ENCODE measurements around the gene POLR1H. TPM values are rescaled to one million over a fixed set of nuclear protein-coding genes. Genes with fewer than 3 reads are reported as not detected.

Gene POLR1H
- total RNA-seq (10 to 100 TPM; 29.4 to 33.7 TPM), polyA plus RNA-seq (ENCODE audit: insufficient read depth, low read depth, low replicate concordance) (56.8 TPM)
- long read RNA-seq, donor 1, transcript ZNRD1-202 (5 exons, 743 nt), result minor isoform, 5 of 24 reads
- long read RNA-seq, donor 1, transcript ZNRD1-201 (4 exons, 864 nt), result major isoform, 17 of 24 reads
- long read RNA-seq, donor 1, partial matches to known transcripts, result 0 of 24 reads
- long read RNA-seq, donor 1, other reads (novel, unspliced or antisense), result 0 of 24 reads
- long read RNA-seq, donor 2, transcript ZNRD1-201 (4 exons, 864 nt), result major isoform, 12 of 18 reads
- long read RNA-seq, donor 2, transcript ZNRD1-202 (5 exons, 743 nt), result minor isoform, 5 of 18 reads
- long read RNA-seq, donor 2, partial matches to known transcripts, result 0 of 18 reads
- long read RNA-seq, donor 2, other reads (novel, unspliced or antisense), result 0 of 18 reads

DNA sequence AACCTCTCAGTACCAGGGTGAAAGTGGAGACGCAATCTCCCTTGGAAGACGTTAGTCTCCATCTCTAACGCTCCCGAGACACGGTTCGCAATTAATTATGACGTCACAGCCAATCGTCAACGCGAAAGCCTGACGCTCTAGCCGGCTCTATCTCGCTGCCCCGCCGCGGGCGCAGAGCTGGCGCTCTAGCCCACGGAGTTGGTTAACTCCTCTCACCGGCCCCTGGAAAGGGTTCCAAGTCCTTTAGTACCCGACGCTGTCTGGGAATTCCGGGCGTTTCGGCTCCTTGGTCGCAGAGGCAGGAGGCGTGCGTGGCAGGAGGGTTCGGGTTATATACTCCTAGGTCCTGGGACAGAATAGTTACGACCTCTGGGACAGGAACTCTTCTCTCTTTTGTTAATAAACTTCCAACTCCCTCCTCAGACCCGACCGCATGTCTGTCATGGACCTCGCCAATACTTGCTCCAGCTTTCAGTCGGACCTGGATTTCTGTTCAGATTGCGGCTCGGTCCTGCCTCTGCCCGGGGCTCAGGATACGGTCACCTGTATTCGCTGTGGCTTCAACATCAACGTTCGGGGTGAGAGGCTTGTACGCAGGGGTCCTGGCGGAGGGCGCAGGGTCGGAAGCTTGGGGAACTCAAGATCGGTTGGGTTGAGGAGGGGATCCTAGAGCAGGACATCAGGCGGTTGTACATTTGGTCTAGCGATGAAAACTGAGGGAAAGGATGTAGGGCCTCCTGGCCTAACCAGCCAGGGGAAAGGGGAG lies at the start of gene POLR1H:
Gene POLR1H (plus strand): TSS at position 174 of the 766 bp plus-strand sequence. CDS start 260 bp downstream, at position 434.
- Histone ChIP-seq H3K9me3 (no peaks in the 10 kb centered on the region), H3K4me1 (peaks cover 17% of the 10 kb centered on the region), H3K27ac (peak within 1 kb of the TSS; percentile 92 to 93), H3K36me3 (ENCODE audit: low read depth, missing control alignments) (no peaks in the 10 kb centered on the region), H3K4me3 (peak within 1 kb of the TSS; percentile 83 to 85), H3K27me3 (no peaks in the 10 kb centered on the region)
- TF ChIP-seq POLR2A (IDR thresholded peaks at IDR 0.05), result peak; percentile 76
- TF ChIP-seq, protein P1, sequence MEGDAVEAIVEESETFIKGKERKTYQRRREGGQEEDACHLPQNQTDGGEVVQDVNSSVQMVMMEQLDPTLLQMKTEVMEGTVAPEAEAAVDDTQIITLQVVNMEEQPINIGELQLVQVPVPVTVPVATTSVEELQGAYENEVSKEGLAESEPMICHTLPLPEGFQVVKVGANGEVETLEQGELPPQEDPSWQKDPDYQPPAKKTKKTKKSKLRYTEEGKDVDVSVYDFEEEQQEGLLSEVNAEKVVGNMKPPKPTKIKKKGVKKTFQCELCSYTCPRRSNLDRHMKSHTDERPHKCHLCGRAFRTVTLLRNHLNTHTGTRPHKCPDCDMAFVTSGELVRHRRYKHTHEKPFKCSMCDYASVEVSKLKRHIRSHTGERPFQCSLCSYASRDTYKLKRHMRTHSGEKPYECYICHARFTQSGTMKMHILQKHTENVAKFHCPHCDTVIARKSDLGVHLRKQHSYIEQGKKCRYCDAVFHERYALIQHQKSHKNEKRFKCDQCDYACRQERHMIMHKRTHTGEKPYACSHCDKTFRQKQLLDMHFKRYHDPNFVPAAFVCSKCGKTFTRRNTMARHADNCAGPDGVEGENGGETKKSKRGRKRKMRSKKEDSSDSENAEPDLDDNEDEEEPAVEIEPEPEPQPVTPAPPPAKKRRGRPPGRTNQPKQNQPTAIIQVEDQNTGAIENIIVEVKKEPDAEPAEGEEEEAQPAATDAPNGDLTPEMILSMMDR (IDR thresholded peaks at IDR 0.05), result peak in 1 of 3 experiments; percentile 31
- 0% methylated on average over 42 to 48 of the region's 48 CpGs for WGBS, 2 donors
- DNase-seq, result peak; percentile 96
- intact Hi-C loops (cut with DNase I; ENCODE audit: low total_unique reads), result no loop called here

DNA sequence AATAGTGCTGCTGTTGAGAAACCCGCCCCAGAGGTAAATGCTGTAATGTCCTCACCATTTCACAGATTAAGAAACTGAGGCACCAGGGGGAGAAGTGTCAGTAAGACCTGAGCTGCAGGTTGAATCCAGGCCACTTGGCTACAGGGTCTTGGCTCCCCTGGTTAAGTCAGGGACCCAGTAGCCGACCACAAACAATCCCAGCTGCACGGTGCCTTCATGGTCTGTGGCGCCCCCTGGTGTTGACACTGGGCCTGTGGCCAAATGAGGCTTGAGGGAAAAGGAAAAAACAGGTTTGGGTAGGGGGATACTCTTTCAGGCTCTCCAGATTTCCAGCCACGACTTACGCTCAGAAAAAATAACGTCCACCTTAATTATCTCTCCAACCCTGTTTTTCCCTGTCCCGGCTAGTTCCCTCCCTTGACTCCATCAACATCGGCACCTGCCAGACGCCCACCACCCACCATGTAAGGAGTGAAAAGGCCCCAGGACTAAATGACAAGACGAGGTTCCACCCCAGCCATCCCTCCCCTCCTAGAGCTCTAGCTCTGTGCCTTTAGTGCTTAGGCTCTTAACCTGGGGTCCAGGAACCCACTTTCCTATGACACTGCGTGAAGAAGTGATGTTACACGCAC lies 47.7 kb upstream of the POLR1H start:
- WGBS, 2 donors, result 57 to 58% methylated on average over 13 of the region's 13 CpGs
- intact Hi-C loops (cut with DNase I; ENCODE audit: low total_unique reads), result loop anchor here (5.0 kb wide), 1 partner anchor 166 kb away; no protein-coding TSS in a partner anchor
- H3K4me3 ChIP-seq, result no peak overlapping the region
- H3K36me3 ChIP-seq (ENCODE audit: low read depth, missing control alignments), result no peaks in the 10 kb centered on the region
- no peaks in the 10 kb centered on the region for H3K27me3 ChIP-seq
- no peaks in the 10 kb centered on the region for H3K4me1 ChIP-seq
- no peaks in the 10 kb centered on the region for H3K9me3 ChIP-seq
- no peak for DNase-seq
- no peak overlapping the region for H3K27ac ChIP-seq
- TF ChIP-seq, protein P1 (IDR thresholded peaks at IDR 0.05), result peak in 2 of 3 experiments; percentile 17 to 89
- TF ChIP-seq POLR2A (IDR thresholded peaks at IDR 0.05), result no peak

- no peaks in the 10 kb centered on the region for H3K4me1 ChIP-seq
- intact Hi-C loops (cut with DNase I; ENCODE audit: low total_unique reads), result no loop called here
- TF ChIP-seq, protein P1 (IDR thresholded peaks at IDR 0.05), result no peak
- no peak for TF ChIP-seq POLR2A (IDR thresholded peaks at IDR 0.05)
- no peak overlapping the region for H3K4me3 ChIP-seq
- H3K36me3 ChIP-seq (ENCODE audit: low read depth, missing control alignments), result no peaks in the 10 kb centered on the region
- no peak for DNase-seq
- H3K9me3 ChIP-seq, result no peaks in the 10 kb centered on the region
- WGBS, 2 donors, result 63 to 85% methylated on average over 2 of the region's 2 CpGs
- H3K27ac ChIP-seq, result no peak overlapping the region
- H3K27me3 ChIP-seq, result no peaks in the 10 kb centered on the region
Observed at GRCh38 chr6:30019819-30020218, 41.2 kb upstream of the POLR1H start.

GRCh38 chr6:30020626-30021025 lies 40.4 kb upstream of the POLR1H start:
- Histone ChIP-seq H3K27me3 (no peaks in the 10 kb centered on the region), H3K27ac (no peak overlapping the region), H3K4me1 (no peaks in the 10 kb centered on the region), H3K36me3 (ENCODE audit: low read depth, missing control alignments) (no peaks in the 10 kb centered on the region), H3K4me3 (no peak overlapping the region), H3K9me3 (no peaks in the 10 kb centered on the region)
- DNase-seq, result no peak
- WGBS, 2 donors, result 10 to 86% methylated on average over 1 of the region's 1 CpG
- intact Hi-C loops (cut with DNase I; ENCODE audit: low total_unique reads), result no loop called here
- TF ChIP-seq, protein P1 (IDR thresholded peaks at IDR 0.05), result no peak
- no peak for TF ChIP-seq POLR2A (IDR thresholded peaks at IDR 0.05)
